A673 (cell line): ENCODE measurements around the gene MAP6. TPM values are rescaled to one million over a fixed set of nuclear protein-coding genes. Genes with fewer than 3 reads are reported as not detected.

Experiments used
- BruUV-seq: library from RNA; stranded (reverse); fragments of 400-500 nt; replicated peaks from 2 replicates; lab custom pipeline; 2021; lab: Mats Ljungman, UMichigan
- CTCF ChIA-PET: fragments of 300-600 bp; sonication (Branson Sonifier 250); formaldehyde crosslinking; loops from one replicate; lab custom pipeline; 2022; ENCODE audit warnings: antibody characterized with exemption; lab: Charles Lee
- POLR2A ChIA-PET: fragments of 300-600 bp; sonication (Branson Sonifier 250); formaldehyde crosslinking; loops from one replicate; lab custom pipeline; 2022; ENCODE audit warnings: antibody characterized with exemption; ENCODE audit not compliant: low non-redundant PET; lab: Charles Lee
- DNase-seq: peaks from one replicate; pipeline ENCODE4 v3.0.0-alpha.2; 2015; ENCODE audit warnings: low spot score
- H3K27ac ChIP-seq: fragments of 200-600 bp; sonication (generic); 2 replicates; pipeline ENCODE4 v1.5.1; 2016; ENCODE audit warnings: mixed run types, low read depth, mild to moderate bottlenecking, mixed read lengths, antibody characterized with exemption, low read length; ENCODE audit not compliant: poor library complexity, severe bottlenecking
- H3K27me3 ChIP-seq: fragments of 200-600 bp; sonication (generic); replicated peaks from 2 replicates; pipeline ENCODE4 v1.6.1; 2017; ENCODE audit warnings: mixed run types, low read depth, mild to moderate bottlenecking, mixed read lengths, antibody characterized with exemption, low read length; ENCODE audit not compliant: insufficient read depth, poor library complexity
- H3K36me3 ChIP-seq: fragments of 200-600 bp; sonication (generic); 2 replicates; pipeline ENCODE4 v1.6.1; 2016; ENCODE audit warnings: mixed run types, mild to moderate bottlenecking, mixed read lengths, antibody characterized with exemption, low read length; ENCODE audit not compliant: insufficient read depth, poor library complexity, severe bottlenecking
- H3K4me1 ChIP-seq: fragments of 200-600 bp; sonication (generic); 2 replicates; pipeline ENCODE4 v1.6.1; 2017; ENCODE audit warnings: mixed run types, mild to moderate bottlenecking, mixed read lengths, antibody characterized with exemption, low read length; ENCODE audit not compliant: insufficient read depth, poor library complexity, severe bottlenecking
- H3K4me3 ChIP-seq: fragments of 200-600 bp; sonication (generic); 2 replicates; pipeline ENCODE4 v1.5.1; 2016; ENCODE audit warnings: low read depth, mixed run types, mild to moderate bottlenecking, mixed read lengths, low read length; ENCODE audit not compliant: poor library complexity, severe bottlenecking
- H3K9me3 ChIP-seq: fragments of 200-600 bp; sonication (generic); 2 replicates; pipeline ENCODE4 v1.6.1; 2016; ENCODE audit warnings: mixed run types, low read depth, mild to moderate bottlenecking, mixed read lengths, antibody characterized with exemption, low read length; ENCODE audit not compliant: poor library complexity, severe bottlenecking
- EZH2 ChIP-seq: fragments of 200-600 bp; sonication (generic); IDR thresholded peaks from 2 replicates; pipeline ENCODE4 v1.6.1; 2017; ENCODE audit warnings: borderline replicate concordance, low read depth, mild to moderate bottlenecking, mixed read lengths, antibody characterized with exemption, low read length; ENCODE audit not compliant: poor library complexity, severe bottlenecking
- intact Hi-C: fragments of 100-400 bp; cut with micrococcal nuclease; formaldehyde crosslinking; loops from one replicate; pipeline ENCODE4 v1.10.0; 2022; ENCODE audit not compliant: unreplicated experiment
- total RNA-seq: library from RNA; stranded (reverse); gene quantifications from 2 replicates; pipeline ENCODE4 v1.2.3, GENCODE V29; 2021
- TF ChIP-seq, protein P1 (sequence below): fragments of 300-800, 200-600 bp; sonication (generic); conservative IDR thresholded peaks from 2 replicates; pipeline ENCODE4 v1.5.1; 2017; ENCODE audit warnings: low read depth, mild to moderate bottlenecking, antibody characterized with exemption, low read length, moderate library complexity, mixed read lengths

The MAP6 gene
- total RNA-seq, 1 experiment from 2014 or later = not detected

DNA sequence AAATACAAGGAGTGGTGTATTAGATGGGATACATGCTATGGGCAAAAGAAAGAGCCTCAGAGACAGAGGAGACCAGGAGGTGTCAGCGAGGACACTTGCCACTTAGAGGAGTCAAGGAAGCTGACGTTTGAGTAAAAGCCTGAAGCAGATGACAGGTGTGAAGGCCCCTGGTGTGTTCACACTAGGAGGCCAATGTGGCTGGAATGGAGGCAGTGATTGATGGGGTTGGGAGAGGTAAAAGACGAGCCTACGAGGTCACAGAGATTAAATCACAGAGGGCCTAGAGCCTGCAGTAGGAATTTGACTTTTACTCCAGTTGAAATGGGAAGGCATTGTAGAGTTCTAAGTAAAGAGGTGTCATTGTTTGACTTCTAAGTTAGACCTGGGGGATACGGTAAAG is 131.1 kb downstream of the MAP6 start:
- DNase-seq = no peak
- BruUV-seq = no TSS peak
- H3K9me3 ChIP-seq = no peaks in the 10 kb centered on the region
- TF ChIP-seq EZH2 = no peak
- TF ChIP-seq, protein P1, sequence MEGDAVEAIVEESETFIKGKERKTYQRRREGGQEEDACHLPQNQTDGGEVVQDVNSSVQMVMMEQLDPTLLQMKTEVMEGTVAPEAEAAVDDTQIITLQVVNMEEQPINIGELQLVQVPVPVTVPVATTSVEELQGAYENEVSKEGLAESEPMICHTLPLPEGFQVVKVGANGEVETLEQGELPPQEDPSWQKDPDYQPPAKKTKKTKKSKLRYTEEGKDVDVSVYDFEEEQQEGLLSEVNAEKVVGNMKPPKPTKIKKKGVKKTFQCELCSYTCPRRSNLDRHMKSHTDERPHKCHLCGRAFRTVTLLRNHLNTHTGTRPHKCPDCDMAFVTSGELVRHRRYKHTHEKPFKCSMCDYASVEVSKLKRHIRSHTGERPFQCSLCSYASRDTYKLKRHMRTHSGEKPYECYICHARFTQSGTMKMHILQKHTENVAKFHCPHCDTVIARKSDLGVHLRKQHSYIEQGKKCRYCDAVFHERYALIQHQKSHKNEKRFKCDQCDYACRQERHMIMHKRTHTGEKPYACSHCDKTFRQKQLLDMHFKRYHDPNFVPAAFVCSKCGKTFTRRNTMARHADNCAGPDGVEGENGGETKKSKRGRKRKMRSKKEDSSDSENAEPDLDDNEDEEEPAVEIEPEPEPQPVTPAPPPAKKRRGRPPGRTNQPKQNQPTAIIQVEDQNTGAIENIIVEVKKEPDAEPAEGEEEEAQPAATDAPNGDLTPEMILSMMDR = no peak
- no peak overlapping the region for H3K27ac ChIP-seq
- CTCF ChIA-PET = no interaction called here
- intact Hi-C loops = no loop called here
- POLR2A ChIA-PET = no interaction called here
- H3K4me1 ChIP-seq = peaks cover 7% of the 10 kb centered on the region
- H3K27me3 ChIP-seq = no peaks in the 10 kb centered on the region
- no peak overlapping the region for H3K4me3 ChIP-seq
- H3K36me3 ChIP-seq = no peaks in the 10 kb centered on the region

Other genes starting within 250 kb of the MAP6 start
- 0.88 and 1.1 TPM in 2 replicates for gene KLHL35, start 235.8 kb downstream of the MAP6 start, total RNA-seq
- 1.4 and 3.5 TPM in 2 replicates for gene GDPD5, start 143.1 kb downstream of the MAP6 start, total RNA-seq
- gene SERPINH1, start 106.8 kb downstream of the MAP6 start, total RNA-seq = 264 and 268 TPM in 2 replicates
- gene MOGAT2, start 48.8 kb upstream of the MAP6 start, total RNA-seq = not detected in 2 replicates
- 3.7 and 4.1 TPM in 2 replicates for gene DGAT2, start 99.7 kb upstream of the MAP6 start, total RNA-seq
- gene UVRAG, start 146.2 kb upstream of the MAP6 start, total RNA-seq = 19.6 and 21.1 TPM in 2 replicates